Prostate gland (tissue), 2 donors: Measurements from ENCODE around the gene GPR52. TPM values are rescaled to one million over a fixed set of nuclear protein-coding genes. Genes with fewer than 3 reads are reported as not detected.

Experiments
- DNase-seq: peaks from one replicate; pipeline ENCODE4 v3.0.0-alpha.2; 2019; ENCODE audit warnings: low spot score
- H3K27ac ChIP-seq, 2 donors: fragments of 200-600 bp; sonication (generic); 2 replicates each; pipeline ENCODE4 v1.5.1; 2017 to 2019
- H3K27me3 ChIP-seq: fragments of 200-600 bp; sonication (generic); replicated peaks from 2 replicates; pipeline ENCODE4 v1.5.1; 2019; ENCODE audit not compliant: insufficient read depth
- H3K36me3 ChIP-seq, 2 donors: fragments of 200-600 bp; sonication (generic); 1 replicate in 1 of 2; 2 replicates in 1 of 2; pipeline versions ENCODE4 v1.5.1 to v1.8.1; 2017 to 2019
- H3K4me1 ChIP-seq: fragments of 200-600 bp; sonication (generic); replicated peaks from 2 replicates; pipeline ENCODE4 v1.5.1; 2019
- H3K4me3 ChIP-seq, 2 donors: fragments of 200-600 bp; sonication (generic); 2 replicates each; pipeline ENCODE4 v1.5.1; 2017 to 2019
- H3K9me3 ChIP-seq: fragments of 200-600 bp; sonication (generic); 2 replicates; pipeline ENCODE4 v1.5.1; 2017
- POLR2A ChIP-seq: fragments of 450-650 bp; IDR thresholded peaks from one replicate; pipeline ENCODE4 v1.6.1; 2016; ENCODE audit warnings: antibody characterized with exemption, mild to moderate bottlenecking
- POLR2AphosphoS5 ChIP-seq: sonication (generic); formaldehyde crosslinking; IDR thresholded peaks from one replicate; pipeline ENCODE4 v1.6.1; 2017; ENCODE audit warnings: antibody characterized with exemption
- WGBS: methylation state at CpG from one replicate; pipeline ENCODE4 v1.1.5; 2018; 5-methylcytosine and 5-hydroxymethylcytosine counted together
- intact Hi-C: fragments of 100-400 bp; cut with DNase I; formaldehyde crosslinking; loops from one replicate; pipeline ENCODE4 v1.14.2; 2022
- total RNA-seq, 2 donors: library from RNA; depleted of rRNA; stranded (reverse); fragments of >200 nt; gene quantifications; one replicate each; pipeline ENCODE4 v1.1.0, GENCODE V29; 2016
- TF ChIP-seq, protein P1 (sequence below), 4 experiments: fragments of 200-600 bp in 2 of 4; fragments of 450-650 bp in 2 of 4; sonication (generic) in 2 of 4; IDR thresholded peaks; 1 replicate in 3 of 4; 2 replicates in 1 of 4; pipeline ENCODE4 v1.5.1; 2016 to 2019; ENCODE audit warnings: antibody characterized with exemption in 4 of 4, mild to moderate bottlenecking in 2 of 4, moderate library complexity in 2 of 4

GPR52 gene
- total RNA-seq, 2 donors from 2014 or later = 0.18 to 6.0 TPM

DNA sequence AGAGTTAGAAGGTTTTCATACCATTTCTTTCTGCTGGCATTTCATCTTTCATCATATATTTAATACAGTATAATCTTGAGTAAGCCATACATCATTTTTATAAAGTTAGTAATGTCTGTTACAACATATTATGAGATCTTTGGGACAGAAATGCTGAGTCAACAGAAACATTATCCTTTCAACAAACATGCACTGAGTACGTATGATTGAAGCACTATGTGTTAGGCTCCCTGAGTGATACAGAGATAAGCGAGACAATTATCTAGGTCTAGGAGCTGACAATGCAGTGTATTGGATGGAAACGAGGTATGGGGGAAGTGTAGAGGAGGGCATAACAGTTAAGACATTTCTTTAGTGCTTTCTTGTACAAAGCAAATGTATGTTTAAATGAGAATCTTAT, 19.7 kb upstream of the GPR52 start:
- H3K4me3 ChIP-seq = no peak overlapping the region
- H3K9me3 ChIP-seq = no peaks in the 10 kb centered on the region
- H3K27me3 ChIP-seq = no peaks in the 10 kb centered on the region
- H3K4me1 ChIP-seq = no peaks in the 10 kb centered on the region
- H3K27ac ChIP-seq = no peak overlapping the region
- DNase-seq = no peak
- intact Hi-C loops = no loop called here
- H3K36me3 ChIP-seq = no peaks in the 10 kb centered on the region
- no peak for TF ChIP-seq POLR2A
- 60% methylated on average over 3 of the region's 3 CpGs for WGBS

DNA sequence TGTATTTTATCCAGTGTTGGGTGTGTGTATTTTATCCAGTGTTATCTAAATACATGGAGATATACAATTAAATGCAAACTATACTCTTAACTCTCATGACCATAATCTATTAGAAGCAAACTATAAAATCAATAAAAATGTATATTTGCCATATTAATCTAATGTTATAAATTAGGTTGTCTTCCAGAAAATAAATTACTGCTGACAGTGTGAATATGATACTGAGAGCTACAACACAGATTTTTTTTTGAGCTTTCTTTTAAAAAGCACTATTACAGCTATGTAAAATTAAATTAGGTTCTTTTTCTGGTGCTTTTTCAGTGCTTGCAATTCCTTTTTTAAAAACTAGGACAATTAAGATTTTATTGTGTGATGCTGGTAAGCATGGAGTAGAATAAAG, 19.0 kb upstream of the GPR52 start:
- H3K4me1 ChIP-seq = no peaks in the 10 kb centered on the region
- H3K4me3 ChIP-seq = no peak overlapping the region
- intact Hi-C loops = no loop called here
- no peak for DNase-seq
- H3K9me3 ChIP-seq = no peaks in the 10 kb centered on the region
- H3K27ac ChIP-seq = no peak overlapping the region
- H3K36me3 ChIP-seq = no peaks in the 10 kb centered on the region
- TF ChIP-seq, protein P1, sequence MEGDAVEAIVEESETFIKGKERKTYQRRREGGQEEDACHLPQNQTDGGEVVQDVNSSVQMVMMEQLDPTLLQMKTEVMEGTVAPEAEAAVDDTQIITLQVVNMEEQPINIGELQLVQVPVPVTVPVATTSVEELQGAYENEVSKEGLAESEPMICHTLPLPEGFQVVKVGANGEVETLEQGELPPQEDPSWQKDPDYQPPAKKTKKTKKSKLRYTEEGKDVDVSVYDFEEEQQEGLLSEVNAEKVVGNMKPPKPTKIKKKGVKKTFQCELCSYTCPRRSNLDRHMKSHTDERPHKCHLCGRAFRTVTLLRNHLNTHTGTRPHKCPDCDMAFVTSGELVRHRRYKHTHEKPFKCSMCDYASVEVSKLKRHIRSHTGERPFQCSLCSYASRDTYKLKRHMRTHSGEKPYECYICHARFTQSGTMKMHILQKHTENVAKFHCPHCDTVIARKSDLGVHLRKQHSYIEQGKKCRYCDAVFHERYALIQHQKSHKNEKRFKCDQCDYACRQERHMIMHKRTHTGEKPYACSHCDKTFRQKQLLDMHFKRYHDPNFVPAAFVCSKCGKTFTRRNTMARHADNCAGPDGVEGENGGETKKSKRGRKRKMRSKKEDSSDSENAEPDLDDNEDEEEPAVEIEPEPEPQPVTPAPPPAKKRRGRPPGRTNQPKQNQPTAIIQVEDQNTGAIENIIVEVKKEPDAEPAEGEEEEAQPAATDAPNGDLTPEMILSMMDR (IDR thresholded peaks at IDR 0.05) = no peak
- no peak for TF ChIP-seq POLR2A
- TF ChIP-seq POLR2AphosphoS5 = no peak
- no peaks in the 10 kb centered on the region for H3K27me3 ChIP-seq

DNA sequence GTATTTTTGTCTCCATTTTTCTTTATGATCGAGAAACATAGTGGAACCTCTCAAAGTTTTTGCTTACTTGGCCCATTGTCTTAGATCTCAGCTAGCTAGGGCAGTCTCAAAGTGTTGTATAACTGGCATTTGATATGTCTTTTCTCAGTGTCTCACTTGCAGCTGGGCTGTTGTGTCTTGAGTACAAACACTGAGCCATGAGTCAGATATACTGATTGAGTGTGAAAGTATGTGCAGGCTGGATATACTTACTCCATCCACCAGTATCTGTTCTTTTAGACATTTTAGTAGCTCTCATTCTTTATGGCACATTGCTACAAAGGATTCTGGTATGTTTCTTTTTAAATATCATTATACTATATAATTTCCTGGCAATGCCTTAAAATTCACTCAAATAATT, 14.3 kb upstream of the GPR52 start:
- Histone ChIP-seq H3K9me3 (no peaks in the 10 kb centered on the region), H3K4me1 (no peaks in the 10 kb centered on the region), H3K36me3 (no peaks in the 10 kb centered on the region), H3K27ac (no peak overlapping the region), H3K4me3 (no peak overlapping the region), H3K27me3 (no peaks in the 10 kb centered on the region)
- DNase-seq = no peak
- intact Hi-C loops = no loop called here
- TF ChIP-seq, protein P1 (IDR thresholded peaks at IDR 0.05) = no peak
- TF ChIP-seq POLR2A (no peak), POLR2AphosphoS5 (no peak)
- 100% methylated on average over 1 of the region's 1 CpG for WGBS

DNA sequence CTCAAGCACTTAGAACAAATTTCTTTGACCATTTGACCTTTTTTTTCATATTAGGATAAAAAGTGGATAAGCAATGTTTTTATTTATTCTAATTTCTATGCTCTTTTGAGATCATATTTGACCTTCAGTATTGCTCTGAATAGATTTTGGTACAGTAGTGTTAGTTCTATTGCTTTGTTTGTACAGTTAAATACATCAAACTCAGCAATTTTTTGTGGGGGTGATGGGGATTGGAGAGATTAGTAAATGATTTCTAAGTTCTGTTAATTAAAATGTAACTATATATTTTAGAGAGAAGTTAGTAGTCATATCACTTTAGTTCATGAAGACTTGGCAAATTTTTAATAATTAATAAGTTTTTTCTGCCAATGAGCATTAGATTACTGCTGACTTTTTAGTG, 2.4 kb upstream of the GPR52 start:
- Histone ChIP-seq H3K4me3 (no peak overlapping the region), H3K36me3 (no peaks in the 10 kb centered on the region), H3K9me3 (no peaks in the 10 kb centered on the region), H3K4me1 (no peaks in the 10 kb centered on the region), H3K27me3 (no peaks in the 10 kb centered on the region), H3K27ac (no peak overlapping the region)
- intact Hi-C loops = no loop called here
- TF ChIP-seq, protein P1 (IDR thresholded peaks at IDR 0.05) = no peak
- TF ChIP-seq POLR2AphosphoS5 (no peak), POLR2A (no peak)
- DNase-seq = no peak

DNA sequence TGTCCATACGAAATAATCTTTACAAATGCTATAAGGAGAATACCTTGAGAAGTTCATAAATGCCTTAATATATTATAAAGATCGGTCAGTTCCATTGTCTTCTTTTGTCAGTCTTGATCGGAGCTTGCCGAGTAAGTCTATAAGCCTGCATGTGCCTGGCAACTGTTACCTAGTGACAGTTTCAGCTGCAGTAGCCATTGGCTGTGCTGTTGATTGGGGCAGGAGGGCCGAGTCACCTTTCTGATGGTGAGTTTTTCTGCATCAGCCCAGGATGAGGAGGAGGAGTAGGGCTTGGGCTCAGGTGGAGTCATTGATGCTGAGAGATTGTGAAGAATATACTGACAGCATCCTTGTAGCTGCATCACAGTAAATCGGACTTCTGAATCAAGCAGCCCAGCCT, 1.9 kb upstream of the GPR52 start:
- no peaks in the 10 kb centered on the region for H3K36me3 ChIP-seq
- no peak for DNase-seq
- intact Hi-C loops = no loop called here
- no peak for TF ChIP-seq POLR2A
- TF ChIP-seq POLR2AphosphoS5 = no peak
- TF ChIP-seq, protein P1 (IDR thresholded peaks at IDR 0.05) = no peak
- no peaks in the 10 kb centered on the region for H3K9me3 ChIP-seq
- H3K4me1 ChIP-seq = no peaks in the 10 kb centered on the region
- WGBS = 60% methylated on average over 6 of the region's 6 CpGs
- no peak overlapping the region for H3K27ac ChIP-seq
- H3K4me3 ChIP-seq = no peak overlapping the region
- no peaks in the 10 kb centered on the region for H3K27me3 ChIP-seq
